Gastroesophageal sphincter (tissue), 3 donors: ENCODE measurements around the gene LSS.

Source experiments
- CTCF ChIP-seq, 4 experiments: fragments of 200-600 bp in 2 of 4; fragments of 450-650 bp in 2 of 4; sonication (generic) in 1 of 4; IDR thresholded peaks; one replicate each; pipeline ENCODE4 v1.5.1; 2017 to 2019; ENCODE audit warnings: antibody characterized with exemption in 4 of 4, mild to moderate bottlenecking in 2 of 4, moderate library complexity in 2 of 4
- EP300 ChIP-seq: sonication (generic); formaldehyde crosslinking; IDR thresholded peaks from one replicate; pipeline ENCODE4 v1.6.1; 2017; ENCODE audit warnings: antibody characterized with exemption, mild to moderate bottlenecking
- POLR2A ChIP-seq, 2 donors: fragments of 450-650 bp; IDR thresholded peaks; one replicate each; pipeline ENCODE4 v1.6.1; 2017; ENCODE audit warnings: antibody characterized with exemption in 2 of 2, mild to moderate bottlenecking in 2 of 2, moderate library complexity in 1 of 2
- POLR2AphosphoS5 ChIP-seq: sonication (generic); formaldehyde crosslinking; IDR thresholded peaks from one replicate; pipeline ENCODE4 v1.6.1; 2017; ENCODE audit warnings: antibody characterized with exemption

GRCh38 chr21:46150491-46151121 lies 78.0 kb downstream of the LSS start:
- TF ChIP-seq CTCF (IDR thresholded peaks at IDR 0.05), result no peak
- no peak for TF ChIP-seq POLR2A (IDR thresholded peaks at IDR 0.05)
- no peak for TF ChIP-seq POLR2AphosphoS5
- TF ChIP-seq EP300, result no peak
